SU-DHL-6 (cell line): ENCODE measurements around the gene CRYGS.

Experiments used
- H2AFZ ChIP-seq: fragments of 200-600 bp; sonication (generic); 2 replicates; pipeline ENCODE4 v1.6.1; 2014; ENCODE audit warnings: low read depth, mild to moderate bottlenecking, moderate library complexity, mixed read lengths, antibody characterized with exemption, low read length; ENCODE audit not compliant: severe bottlenecking
- H3F3A ChIP-seq: fragments of 200-600 bp; shearing (Covaris generic); 2 replicates; pipeline ENCODE4 v1.6.0; 2016; ENCODE audit warnings: antibody characterized with exemption, mild to moderate bottlenecking; ENCODE audit not compliant: insufficient read depth
- H3K27ac ChIP-seq: fragments of 200-600 bp; sonication (generic); 2 replicates; pipeline ENCODE4 v1.5.1; 2016; ENCODE audit warnings: low read depth, mild to moderate bottlenecking, low read length, moderate library complexity, mixed read lengths
- H3K27me3 ChIP-seq: fragments of 200-600 bp; sonication (generic), shearing (Covaris generic); 2 replicates; pipeline ENCODE4 v1.6.0; 2014; ENCODE audit warnings: mild to moderate bottlenecking, low read length
- H3K36me3 ChIP-seq: fragments of 200-600 bp; sonication (generic); 2 replicates; pipeline ENCODE4 v1.6.1; 2014; ENCODE audit warnings: mild to moderate bottlenecking, low read length, mixed read lengths
- H3K4me2 ChIP-seq: fragments of 300-600, 200-600 bp; shearing (Covaris generic), sonication (generic); 2 replicates; pipeline ENCODE4 v1.6.0; 2014; ENCODE audit warnings: low read length, low read depth, mild to moderate bottlenecking; ENCODE audit not compliant: poor library complexity, severe bottlenecking
- H3K4me3 ChIP-seq: fragments of 200-600 bp; sonication (generic); 2 replicates; pipeline ENCODE4 v1.5.1; 2014; ENCODE audit warnings: antibody characterized with exemption, low read length, mild to moderate bottlenecking, mixed read lengths; ENCODE audit not compliant: insufficient read depth, poor library complexity, severe bottlenecking
- H3K79me2 ChIP-seq: fragments of 200-600 bp; sonication (generic); 2 replicates; pipeline ENCODE4 v1.6.1; 2014; ENCODE audit warnings: mild to moderate bottlenecking, low read length, moderate library complexity; ENCODE audit not compliant: insufficient read depth
- H3K9ac ChIP-seq: fragments of 200-600 bp; sonication (generic); 2 replicates; pipeline ENCODE4 v1.7.0; 2014; ENCODE audit warnings: mild to moderate bottlenecking, low read length
- H3K9me2 ChIP-seq: fragments of 200-600 bp; sonication (generic); replicated peaks from 2 replicates; pipeline ENCODE4 v1.6.1; 2014; ENCODE audit warnings: low read length; ENCODE audit not compliant: insufficient read depth
- H3K9me3 ChIP-seq: fragments of 200-600 bp; sonication (generic); 2 replicates; pipeline ENCODE4 v1.6.1; 2014; ENCODE audit warnings: low read length, mixed read lengths; ENCODE audit not compliant: insufficient read depth
- H4K20me1 ChIP-seq: fragments of 200-600 bp; sonication (generic); 2 replicates; pipeline ENCODE4 v1.6.1; 2014; ENCODE audit warnings: low read depth, mild to moderate bottlenecking, antibody characterized with exemption, low read length, moderate library complexity, mixed read lengths
- CTCF ChIP-seq: fragments of 200-600 bp; sonication (generic); IDR thresholded peaks from one replicate; pipeline ENCODE4 v1.5.1; 2017; ENCODE audit warnings: antibody characterized with exemption, mild to moderate bottlenecking, low read length, moderate library complexity; ENCODE audit not compliant: insufficient read depth, poor library complexity, severe bottlenecking
- EZH2phosphoT487 ChIP-seq: fragments of 200-600 bp; sonication (generic), shearing (Covaris generic); conservative IDR thresholded peaks from 2 replicates; pipeline ENCODE4 v1.6.1; 2018; ENCODE audit warnings: mild to moderate bottlenecking, antibody characterized with exemption, low read length, moderate library complexity, mixed read lengths

Gene CRYGS

GRCh38 chr3:186523434-186523833, 20.7 kb downstream of the CRYGS start:
- no peaks in the 10 kb centered on the region for H3F3A ChIP-seq
- no peaks in the 10 kb centered on the region for H3K27me3 ChIP-seq
- no peak overlapping the region for H3K9ac ChIP-seq
- TF ChIP-seq CTCF (no peak), EZH2phosphoT487 (no peak)
- H3K36me3 ChIP-seq, result no peaks in the 10 kb centered on the region
- H2AFZ ChIP-seq, result no peak overlapping the region
- no peak overlapping the region for H3K4me2 ChIP-seq
- no peaks in the 10 kb centered on the region for H4K20me1 ChIP-seq
- H3K9me2 ChIP-seq, result no peaks in the 10 kb centered on the region
- no peak overlapping the region for H3K4me3 ChIP-seq
- no peak overlapping the region for H3K27ac ChIP-seq
- H3K79me2 ChIP-seq, result no peaks in the 10 kb centered on the region
- no peaks in the 10 kb centered on the region for H3K9me3 ChIP-seq

- H3K9ac ChIP-seq, result no peak overlapping the region
- H3K4me2 ChIP-seq, result no peak overlapping the region
- H2AFZ ChIP-seq, result no peak overlapping the region
Measured at GRCh38 chr3:186523022-186523421, 21.2 kb downstream of the CRYGS start.

GRCh38 chr3:186520957-186521842, 23.0 kb downstream of the CRYGS start:
- no peaks in the 10 kb centered on the region for H3K79me2 ChIP-seq
- H3K9ac ChIP-seq, result no peak overlapping the region
- H2AFZ ChIP-seq, result no peak overlapping the region
- H3K36me3 ChIP-seq, result no peaks in the 10 kb centered on the region
- TF ChIP-seq EZH2phosphoT487 (no peak), CTCF (no peak)
- H3K4me2 ChIP-seq, result peak overlapping the region; percentile 21
- H3K9me2 ChIP-seq, result no peaks in the 10 kb centered on the region
- no peak overlapping the region for H3K4me3 ChIP-seq
- H3K27ac ChIP-seq, result no peak overlapping the region
- no peaks in the 10 kb centered on the region for H4K20me1 ChIP-seq
- no peaks in the 10 kb centered on the region for H3K9me3 ChIP-seq
- H3F3A ChIP-seq, result no peaks in the 10 kb centered on the region
- H3K27me3 ChIP-seq, result no peaks in the 10 kb centered on the region

More at GRCh38 chr3:186523022-186523421, 21.2 kb downstream of the CRYGS start:
- Histone ChIP-seq H3F3A (no peaks in the 10 kb centered on the region), H3K27me3 (no peaks in the 10 kb centered on the region), H4K20me1 (no peaks in the 10 kb centered on the region), H3K9me2 (no peaks in the 10 kb centered on the region), H3K36me3 (no peaks in the 10 kb centered on the region), H3K27ac (no peak overlapping the region), H3K9me3 (no peaks in the 10 kb centered on the region), H3K4me3 (no peak overlapping the region), H3K79me2 (no peaks in the 10 kb centered on the region)
- no peak for TF ChIP-seq CTCF
- no peak for TF ChIP-seq EZH2phosphoT487
